ENCODE results near the gene CFAP20DC. TPM values are rescaled to one million over a fixed set of nuclear protein-coding genes. Genes with fewer than 3 reads are reported as not detected.

The CFAP20DC gene
- total and polyA plus RNA-seq, 2 experiments from 2014 or later, result 7.4 to 11.4 TPM

DNA sequence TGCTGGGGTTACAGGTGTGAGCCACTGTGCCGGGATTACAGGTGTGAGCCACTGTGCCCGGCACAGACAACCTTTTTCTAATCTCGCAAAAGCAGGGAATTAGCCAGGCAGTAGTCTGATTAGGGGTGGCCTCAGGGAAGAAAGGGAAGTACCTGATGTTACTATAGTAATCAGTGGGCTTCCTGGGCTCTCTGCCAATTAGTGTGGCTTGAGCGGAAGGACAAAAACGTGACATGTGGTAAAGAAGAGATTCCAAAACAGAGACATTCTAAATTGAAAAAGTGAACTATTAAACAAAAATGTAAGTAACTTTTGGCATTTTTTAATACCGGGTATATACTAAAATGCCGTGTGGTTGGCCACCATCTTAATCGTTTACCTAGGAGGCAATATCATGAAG is 48.1 kb downstream of the CFAP20DC start:
- Histone ChIP-seq H3K4me3 (no peak overlapping the region), H4K20me1 (replicated peaks; ENCODE audit: insufficient read depth) (no peaks in the 10 kb centered on the region), H3K4me2 (no peak overlapping the region), H3K27me3 (ENCODE audit: insufficient read depth) (no peaks in the 10 kb centered on the region), H3F3A (replicated peaks; ENCODE audit: low read depth) (no peaks in the 10 kb centered on the region), H3K27ac (ENCODE audit: low read depth) (no peak overlapping the region), H3K79me2 (replicated peaks; ENCODE audit: insufficient read depth) (no peaks in the 10 kb centered on the region), H3K9me2 (ENCODE audit: insufficient read depth) (no peaks in the 10 kb centered on the region), H3K4me1 (ENCODE audit: insufficient read depth) (no peaks in the 10 kb centered on the region), H2AFZ (no peak overlapping the region), H3K36me3 (ENCODE audit: insufficient read depth) (no peaks in the 10 kb centered on the region)
- Mint-ChIP-seq H3K36me3 (ENCODE audit: low read depth) (no peaks in the 10 kb centered on the region), H3K27ac (no peak overlapping the region), H3K27me3 (ENCODE audit: insufficient read depth, low read depth, poor library complexity) (no peaks in the 10 kb centered on the region), H3K9me3 (no peaks in the 10 kb centered on the region), H3K4me3 (no peak overlapping the region), H3K4me1 (peaks cover 3% of the 10 kb centered on the region; the same call in 1 of the 3 replicates)
- no peak for TF ChIP-seq EZH2phosphoT487 (IDR thresholded peaks at IDR 0.05; ENCODE audit: unreplicated experiment)
- TF ChIP-seq, protein P1, sequence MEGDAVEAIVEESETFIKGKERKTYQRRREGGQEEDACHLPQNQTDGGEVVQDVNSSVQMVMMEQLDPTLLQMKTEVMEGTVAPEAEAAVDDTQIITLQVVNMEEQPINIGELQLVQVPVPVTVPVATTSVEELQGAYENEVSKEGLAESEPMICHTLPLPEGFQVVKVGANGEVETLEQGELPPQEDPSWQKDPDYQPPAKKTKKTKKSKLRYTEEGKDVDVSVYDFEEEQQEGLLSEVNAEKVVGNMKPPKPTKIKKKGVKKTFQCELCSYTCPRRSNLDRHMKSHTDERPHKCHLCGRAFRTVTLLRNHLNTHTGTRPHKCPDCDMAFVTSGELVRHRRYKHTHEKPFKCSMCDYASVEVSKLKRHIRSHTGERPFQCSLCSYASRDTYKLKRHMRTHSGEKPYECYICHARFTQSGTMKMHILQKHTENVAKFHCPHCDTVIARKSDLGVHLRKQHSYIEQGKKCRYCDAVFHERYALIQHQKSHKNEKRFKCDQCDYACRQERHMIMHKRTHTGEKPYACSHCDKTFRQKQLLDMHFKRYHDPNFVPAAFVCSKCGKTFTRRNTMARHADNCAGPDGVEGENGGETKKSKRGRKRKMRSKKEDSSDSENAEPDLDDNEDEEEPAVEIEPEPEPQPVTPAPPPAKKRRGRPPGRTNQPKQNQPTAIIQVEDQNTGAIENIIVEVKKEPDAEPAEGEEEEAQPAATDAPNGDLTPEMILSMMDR (conservative IDR thresholded peaks at IDR 0.05; ENCODE audit: low read depth in 2 of 2), result no peak
- TF ChIP-seq, protein P2, sequence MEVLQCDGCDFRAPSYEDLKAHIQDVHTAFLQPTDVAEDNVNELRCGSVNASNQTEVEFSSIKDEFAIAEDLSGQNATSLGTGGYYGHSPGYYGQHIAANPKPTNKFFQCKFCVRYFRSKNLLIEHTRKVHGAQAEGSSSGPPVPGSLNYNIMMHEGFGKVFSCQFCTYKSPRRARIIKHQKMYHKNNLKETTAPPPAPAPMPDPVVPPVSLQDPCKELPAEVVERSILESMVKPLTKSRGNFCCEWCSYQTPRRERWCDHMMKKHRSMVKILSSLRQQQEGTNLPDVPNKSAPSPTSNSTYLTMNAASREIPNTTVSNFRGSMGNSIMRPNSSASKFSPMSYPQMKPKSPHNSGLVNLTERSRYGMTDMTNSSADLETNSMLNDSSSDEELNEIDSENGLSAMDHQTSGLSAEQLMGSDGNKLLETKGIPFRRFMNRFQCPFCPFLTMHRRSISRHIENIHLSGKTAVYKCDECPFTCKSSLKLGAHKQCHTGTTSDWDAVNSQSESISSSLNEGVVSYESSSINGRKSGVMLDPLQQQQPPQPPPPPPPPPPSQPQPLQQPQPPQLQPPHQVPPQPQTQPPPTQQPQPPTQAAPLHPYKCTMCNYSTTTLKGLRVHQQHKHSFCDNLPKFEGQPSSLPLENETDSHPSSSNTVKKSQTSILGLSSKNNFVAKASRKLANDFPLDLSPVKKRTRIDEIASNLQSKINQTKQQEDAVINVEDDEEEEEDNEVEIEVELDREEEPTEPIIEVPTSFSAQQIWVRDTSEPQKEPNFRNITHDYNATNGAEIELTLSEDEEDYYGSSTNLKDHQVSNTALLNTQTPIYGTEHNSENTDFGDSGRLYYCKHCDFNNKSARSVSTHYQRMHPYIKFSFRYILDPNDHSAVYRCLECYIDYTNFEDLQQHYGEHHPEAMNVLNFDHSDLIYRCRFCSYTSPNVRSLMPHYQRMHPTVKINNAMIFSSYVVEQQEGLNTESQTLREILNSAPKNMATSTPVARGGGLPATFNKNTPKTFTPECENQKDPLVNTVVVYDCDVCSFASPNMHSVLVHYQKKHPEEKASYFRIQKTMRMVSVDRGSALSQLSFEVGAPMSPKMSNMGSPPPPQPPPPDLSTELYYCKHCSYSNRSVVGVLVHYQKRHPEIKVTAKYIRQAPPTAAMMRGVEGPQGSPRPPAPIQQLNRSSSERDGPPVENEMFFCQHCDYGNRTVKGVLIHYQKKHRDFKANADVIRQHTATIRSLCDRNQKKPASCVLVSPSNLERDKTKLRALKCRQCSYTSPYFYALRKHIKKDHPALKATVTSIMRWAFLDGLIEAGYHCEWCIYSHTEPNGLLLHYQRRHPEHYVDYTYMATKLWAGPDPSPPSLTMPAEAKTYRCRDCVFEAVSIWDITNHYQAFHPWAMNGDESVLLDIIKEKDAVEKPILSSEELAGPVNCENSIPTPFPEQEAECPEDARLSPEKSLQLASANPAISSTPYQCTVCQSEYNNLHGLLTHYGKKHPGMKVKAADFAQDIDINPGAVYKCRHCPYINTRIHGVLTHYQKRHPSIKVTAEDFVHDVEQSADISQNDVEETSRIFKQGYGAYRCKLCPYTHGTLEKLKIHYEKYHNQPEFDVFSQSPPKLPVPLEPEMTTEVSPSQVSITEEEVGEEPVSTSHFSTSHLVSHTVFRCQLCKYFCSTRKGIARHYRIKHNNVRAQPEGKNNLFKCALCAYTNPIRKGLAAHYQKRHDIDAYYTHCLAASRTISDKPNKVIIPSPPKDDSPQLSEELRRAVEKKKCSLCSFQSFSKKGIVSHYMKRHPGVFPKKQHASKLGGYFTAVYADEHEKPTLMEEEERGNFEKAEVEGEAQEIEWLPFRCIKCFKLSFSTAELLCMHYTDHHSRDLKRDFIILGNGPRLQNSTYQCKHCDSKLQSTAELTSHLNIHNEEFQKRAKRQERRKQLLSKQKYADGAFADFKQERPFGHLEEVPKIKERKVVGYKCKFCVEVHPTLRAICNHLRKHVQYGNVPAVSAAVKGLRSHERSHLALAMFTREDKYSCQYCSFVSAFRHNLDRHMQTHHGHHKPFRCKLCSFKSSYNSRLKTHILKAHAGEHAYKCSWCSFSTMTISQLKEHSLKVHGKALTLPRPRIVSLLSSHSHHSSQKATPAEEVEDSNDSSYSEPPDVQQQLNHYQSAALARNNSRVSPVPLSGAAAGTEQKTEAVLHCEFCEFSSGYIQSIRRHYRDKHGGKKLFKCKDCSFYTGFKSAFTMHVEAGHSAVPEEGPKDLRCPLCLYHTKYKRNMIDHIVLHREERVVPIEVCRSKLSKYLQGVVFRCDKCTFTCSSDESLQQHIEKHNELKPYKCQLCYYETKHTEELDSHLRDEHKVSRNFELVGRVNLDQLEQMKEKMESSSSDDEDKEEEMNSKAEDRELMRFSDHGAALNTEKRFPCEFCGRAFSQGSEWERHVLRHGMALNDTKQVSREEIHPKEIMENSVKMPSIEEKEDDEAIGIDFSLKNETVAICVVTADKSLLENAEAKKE (CRISPR knock-in tag; IDR thresholded peaks at IDR 0.05), result no peak
- no peak for TF ChIP-seq CREB1 (CRISPR knock-in tag; IDR thresholded peaks at IDR 0.05; ENCODE audit: low read depth)
- no peak for TF ChIP-seq STAT1 (IDR thresholded peaks at IDR 0.05; ENCODE audit: unreplicated experiment)
- TF ChIP-seq JUNB (IDR thresholded peaks at IDR 0.05; ENCODE audit: unreplicated experiment), result no peak
- no peak for TF ChIP-seq POLR2AphosphoS5 (IDR thresholded peaks at IDR 0.05; ENCODE audit: low read depth)
- TF ChIP-seq, protein P3, sequence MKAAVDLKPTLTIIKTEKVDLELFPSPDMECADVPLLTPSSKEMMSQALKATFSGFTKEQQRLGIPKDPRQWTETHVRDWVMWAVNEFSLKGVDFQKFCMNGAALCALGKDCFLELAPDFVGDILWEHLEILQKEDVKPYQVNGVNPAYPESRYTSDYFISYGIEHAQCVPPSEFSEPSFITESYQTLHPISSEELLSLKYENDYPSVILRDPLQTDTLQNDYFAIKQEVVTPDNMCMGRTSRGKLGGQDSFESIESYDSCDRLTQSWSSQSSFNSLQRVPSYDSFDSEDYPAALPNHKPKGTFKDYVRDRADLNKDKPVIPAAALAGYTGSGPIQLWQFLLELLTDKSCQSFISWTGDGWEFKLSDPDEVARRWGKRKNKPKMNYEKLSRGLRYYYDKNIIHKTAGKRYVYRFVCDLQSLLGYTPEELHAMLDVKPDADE (IDR thresholded peaks at IDR 0.05), result no peak
- TF ChIP-seq, protein P4, sequence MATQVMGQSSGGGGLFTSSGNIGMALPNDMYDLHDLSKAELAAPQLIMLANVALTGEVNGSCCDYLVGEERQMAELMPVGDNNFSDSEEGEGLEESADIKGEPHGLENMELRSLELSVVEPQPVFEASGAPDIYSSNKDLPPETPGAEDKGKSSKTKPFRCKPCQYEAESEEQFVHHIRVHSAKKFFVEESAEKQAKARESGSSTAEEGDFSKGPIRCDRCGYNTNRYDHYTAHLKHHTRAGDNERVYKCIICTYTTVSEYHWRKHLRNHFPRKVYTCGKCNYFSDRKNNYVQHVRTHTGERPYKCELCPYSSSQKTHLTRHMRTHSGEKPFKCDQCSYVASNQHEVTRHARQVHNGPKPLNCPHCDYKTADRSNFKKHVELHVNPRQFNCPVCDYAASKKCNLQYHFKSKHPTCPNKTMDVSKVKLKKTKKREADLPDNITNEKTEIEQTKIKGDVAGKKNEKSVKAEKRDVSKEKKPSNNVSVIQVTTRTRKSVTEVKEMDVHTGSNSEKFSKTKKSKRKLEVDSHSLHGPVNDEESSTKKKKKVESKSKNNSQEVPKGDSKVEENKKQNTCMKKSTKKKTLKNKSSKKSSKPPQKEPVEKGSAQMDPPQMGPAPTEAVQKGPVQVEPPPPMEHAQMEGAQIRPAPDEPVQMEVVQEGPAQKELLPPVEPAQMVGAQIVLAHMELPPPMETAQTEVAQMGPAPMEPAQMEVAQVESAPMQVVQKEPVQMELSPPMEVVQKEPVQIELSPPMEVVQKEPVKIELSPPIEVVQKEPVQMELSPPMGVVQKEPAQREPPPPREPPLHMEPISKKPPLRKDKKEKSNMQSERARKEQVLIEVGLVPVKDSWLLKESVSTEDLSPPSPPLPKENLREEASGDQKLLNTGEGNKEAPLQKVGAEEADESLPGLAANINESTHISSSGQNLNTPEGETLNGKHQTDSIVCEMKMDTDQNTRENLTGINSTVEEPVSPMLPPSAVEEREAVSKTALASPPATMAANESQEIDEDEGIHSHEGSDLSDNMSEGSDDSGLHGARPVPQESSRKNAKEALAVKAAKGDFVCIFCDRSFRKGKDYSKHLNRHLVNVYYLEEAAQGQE (IDR thresholded peaks at IDR 0.05; ENCODE audit: unreplicated experiment), result no peak
- no peak for TF ChIP-seq ZNF114 (CRISPR knock-in tag; IDR thresholded peaks at IDR 0.05)
- no peak for TF ChIP-seq NANOG (IDR thresholded peaks at IDR 0.05; ENCODE audit: borderline replicate concordance)
- DNase-seq (ENCODE audit: low spot score) (no peak), ATAC-seq (no peak)
